ENCODE data around the gene MYOM3.
"Not testable (repeated sequence)": the region's sequence is repeated elsewhere in the genome, so short reads cannot be mapped to it uniquely, and the experiment has no call there.

MYOM3 gene

DNA sequence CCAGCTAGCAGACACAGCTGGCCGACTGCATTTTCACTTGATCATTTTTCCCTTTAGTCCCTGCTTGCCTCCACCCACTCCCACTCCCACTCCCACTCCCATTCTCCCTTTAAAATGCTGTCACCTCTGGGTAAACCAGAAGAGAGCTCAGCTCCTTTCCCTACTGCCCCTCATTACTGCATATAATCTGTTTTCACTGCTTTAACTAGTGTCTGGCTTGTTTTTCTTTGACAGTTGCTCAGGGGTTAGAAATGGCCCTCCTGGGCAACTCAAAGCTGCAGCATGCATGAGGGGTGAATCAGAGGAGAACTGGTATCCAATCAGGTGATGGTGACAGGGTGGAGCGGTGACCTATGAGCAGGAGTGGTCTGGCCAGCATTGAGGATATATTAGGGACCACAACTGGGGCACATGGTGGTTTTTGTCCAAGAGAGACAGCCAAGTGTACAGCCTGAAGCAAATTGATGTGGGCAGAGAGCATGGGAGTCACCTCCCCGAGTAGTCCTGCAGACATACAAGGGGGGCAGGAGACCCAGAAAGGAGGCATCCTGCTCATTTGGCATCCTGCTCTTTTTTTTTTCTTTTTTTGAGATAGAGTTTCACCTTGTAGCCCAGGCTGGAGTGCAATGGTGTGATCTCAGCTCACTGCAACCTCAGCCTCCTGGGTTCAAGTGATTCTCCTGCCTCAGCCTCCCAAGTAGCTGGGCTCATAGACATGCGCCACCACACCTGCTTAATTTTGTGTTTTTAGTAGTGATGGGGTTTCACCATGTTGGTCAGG is 89.2 kb downstream of the MYOM3 start:
- DNase-seq, result no peak

GRCh38 chr1:24021403-24022266 is 90.3 kb downstream of the MYOM3 start:
- no peak for DNase-seq

GRCh38 chr1:24020470-24020869 is 91.5 kb downstream of the MYOM3 start:
- no peak for DNase-seq

DNA sequence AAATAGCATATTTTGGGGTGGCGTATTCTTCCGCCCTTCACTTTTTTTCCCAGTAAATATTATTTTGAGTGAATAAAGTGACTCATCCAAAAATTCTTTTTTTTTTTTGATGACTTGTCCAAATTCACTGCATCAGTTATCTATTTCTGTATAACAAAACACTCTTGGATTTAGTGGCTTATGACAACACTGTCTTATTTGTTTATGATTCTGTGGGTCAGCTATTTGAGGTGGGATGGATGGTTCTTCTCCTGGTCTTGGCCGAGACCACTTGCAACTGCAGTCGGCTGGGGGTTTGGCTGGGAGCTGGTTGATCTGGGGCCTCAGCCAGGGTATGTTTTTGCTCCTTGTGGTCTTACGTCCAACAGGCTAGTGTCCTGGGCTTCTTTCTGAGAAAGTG is 91.9 kb downstream of the MYOM3 start:
- DNase-seq, result no peak

DNA sequence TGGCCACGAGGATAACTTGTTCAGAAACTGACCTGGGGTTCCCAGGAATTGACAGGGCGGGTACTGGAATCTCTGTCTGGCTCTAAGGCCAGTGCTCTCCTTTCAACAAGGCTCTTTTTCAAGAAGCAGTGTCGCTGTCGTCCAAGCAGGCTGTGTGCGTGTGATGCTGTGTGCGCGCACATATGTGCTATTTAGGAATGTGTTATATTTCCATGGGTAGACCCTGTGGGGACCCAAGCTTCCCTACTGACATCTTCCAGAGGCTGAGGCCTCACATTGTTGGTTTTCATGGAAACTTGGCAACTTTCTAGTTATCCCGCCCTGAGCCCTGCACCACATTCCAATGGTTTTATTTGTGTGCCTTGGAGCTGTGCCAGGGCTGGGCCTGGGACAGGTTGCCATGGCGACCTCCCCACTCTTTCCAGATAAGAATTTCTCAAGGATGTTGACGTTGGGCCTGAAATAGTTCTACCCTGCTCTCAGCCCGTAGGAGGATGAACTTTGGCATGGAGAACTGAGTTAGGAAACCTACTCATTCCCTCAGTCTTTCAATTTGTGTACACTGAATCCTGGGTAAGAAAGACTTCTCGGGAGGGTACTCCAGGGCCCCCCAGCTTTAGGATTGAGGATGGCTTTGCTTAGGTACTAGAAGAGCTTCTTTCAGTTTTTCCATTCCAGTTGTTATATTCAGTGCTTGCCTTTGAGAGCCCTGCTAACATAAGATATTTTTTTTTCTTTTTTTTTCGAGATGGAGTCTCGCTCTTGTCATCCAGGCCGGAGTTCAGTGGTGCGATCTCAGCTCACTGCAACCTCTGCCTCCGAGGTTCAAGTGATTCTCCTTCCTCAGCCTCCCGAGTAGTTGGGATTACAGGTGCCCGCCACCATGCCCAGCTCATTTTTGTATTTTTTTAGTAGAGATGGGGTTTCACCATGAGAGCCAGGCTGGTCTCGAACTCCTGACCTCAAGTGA is 93.0 kb downstream of the MYOM3 start:
- DNase-seq, result no peak

- DNase-seq, result no peak
Observed at GRCh38 chr1:24015221-24016210, 96.4 kb downstream of the MYOM3 start.

- not testable (repeated sequence) for DNase-seq
Observed at GRCh38 chr1:24012878-24013277, 99.1 kb downstream of the MYOM3 start.

DNA sequence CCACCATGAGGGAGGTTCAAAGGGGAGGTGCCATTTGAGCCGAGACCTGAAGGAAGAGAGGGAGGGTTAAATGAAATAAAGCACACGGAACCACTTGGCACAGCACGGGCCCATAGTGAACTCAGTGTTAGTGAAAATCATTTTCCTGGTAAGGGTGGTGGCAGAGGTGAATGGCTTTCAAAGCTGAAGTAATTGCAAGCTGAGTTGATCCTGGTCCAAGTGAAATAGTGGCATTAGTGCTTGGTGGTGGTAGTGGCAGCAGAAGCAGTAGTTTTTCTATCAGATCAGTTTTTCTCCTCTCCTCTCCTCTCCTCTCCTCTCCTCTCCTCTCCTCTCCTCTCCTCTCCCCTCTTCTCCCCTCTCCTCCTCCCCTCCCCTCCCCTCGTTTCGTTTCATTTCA is 101.3 kb downstream of the MYOM3 start:
- no peak for DNase-seq

- DNase-seq, result no peak
Observed at GRCh38 chr1:24009406-24009805, 102.5 kb downstream of the MYOM3 start.

DNA sequence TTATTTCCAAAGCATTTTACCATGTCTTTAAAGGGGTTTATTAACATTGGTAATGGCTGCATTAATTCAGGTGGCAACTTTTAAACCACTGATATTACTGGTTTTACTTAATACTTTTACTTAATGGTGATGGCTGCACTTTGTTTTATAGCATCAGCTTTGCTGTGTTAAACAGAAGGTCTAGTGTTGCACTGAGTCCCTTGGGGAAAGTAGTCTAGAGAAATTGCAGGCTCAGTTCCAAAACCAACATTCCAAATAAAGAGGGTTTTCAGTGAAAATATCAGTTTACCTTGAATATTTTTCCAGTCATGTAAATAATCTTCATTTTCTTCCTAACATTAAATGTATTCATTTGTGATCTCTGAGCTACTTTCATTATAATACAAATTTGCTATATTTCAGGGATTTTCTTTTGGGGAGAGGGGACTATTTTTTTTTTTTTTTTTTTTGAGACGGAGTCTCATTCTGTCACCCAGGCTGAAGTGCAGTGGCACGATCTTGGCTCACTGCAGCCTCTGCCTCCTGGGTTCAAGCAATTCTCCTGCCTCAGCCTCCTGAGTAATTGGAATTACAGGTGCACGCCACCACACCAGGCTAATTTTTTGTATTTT is 103.3 kb downstream of the MYOM3 start:
- peak; percentile 59 for DNase-seq

- no peak for DNase-seq
Observed at GRCh38 chr1:24007079-24007478, 104.9 kb downstream of the MYOM3 start.
